GM12875 (cell line): ENCODE measurements around the gene EML4.

Experiments used
- H3K4me3 ChIP-seq: one replicate; pipeline ENCODE4 v1.5.1; 2011; ENCODE audit warnings: low read depth, low read length, control low read depth
- TF ChIP-seq, protein P1 (sequence below): IDR thresholded peaks from 2 replicates; pipeline ENCODE4 v1.5.1; 2011; ENCODE audit warnings: low read depth, mild to moderate bottlenecking, control low read depth, inconsistent platforms, low read length, moderate library complexity, borderline replicate concordance; ENCODE audit not compliant: insufficient read depth

EML4 gene

DNA sequence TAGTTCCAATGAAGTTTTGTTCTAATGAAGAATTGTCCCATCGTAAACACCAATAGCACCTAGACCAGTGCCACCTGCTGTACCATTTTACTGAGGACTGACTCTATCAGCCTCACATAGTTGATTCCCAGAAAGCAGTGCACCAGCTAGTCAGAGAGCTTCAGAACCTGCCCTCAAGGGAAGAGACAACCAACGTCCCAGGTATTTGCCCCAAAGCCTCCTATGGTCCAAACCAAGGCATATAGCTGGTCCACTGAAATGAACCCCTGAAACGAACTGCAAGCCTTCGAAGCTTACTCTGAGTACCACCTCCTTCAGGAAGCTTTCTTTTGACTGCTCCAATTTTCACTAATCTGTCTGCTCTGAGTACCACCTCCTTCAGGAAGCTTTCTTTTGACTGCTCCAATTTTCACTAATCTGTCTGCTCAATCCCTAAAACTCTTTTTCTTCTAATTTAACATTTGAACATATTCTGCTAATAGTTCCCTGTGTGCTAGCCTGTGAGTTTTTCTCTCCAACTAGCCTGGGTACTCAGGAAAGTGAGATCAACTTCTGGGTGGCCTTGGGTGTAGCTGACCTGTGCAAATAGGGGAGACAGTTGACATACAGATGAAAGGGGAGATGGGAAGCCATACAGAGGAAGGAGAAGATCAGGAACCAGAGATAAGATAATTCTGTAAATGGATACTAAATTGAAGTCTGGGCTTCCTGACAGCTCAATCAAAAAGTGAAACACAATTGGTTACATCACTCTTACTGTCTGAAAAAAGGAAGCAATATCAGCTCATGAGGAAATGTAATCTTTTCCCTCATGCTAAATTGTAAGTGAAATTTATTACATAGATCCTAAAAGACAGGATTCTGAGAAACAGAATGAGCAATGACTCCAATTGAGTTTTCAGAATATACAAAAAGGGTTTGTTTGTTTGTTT lies 33.5 kb upstream of the EML4 start:
- TF ChIP-seq, protein P1, sequence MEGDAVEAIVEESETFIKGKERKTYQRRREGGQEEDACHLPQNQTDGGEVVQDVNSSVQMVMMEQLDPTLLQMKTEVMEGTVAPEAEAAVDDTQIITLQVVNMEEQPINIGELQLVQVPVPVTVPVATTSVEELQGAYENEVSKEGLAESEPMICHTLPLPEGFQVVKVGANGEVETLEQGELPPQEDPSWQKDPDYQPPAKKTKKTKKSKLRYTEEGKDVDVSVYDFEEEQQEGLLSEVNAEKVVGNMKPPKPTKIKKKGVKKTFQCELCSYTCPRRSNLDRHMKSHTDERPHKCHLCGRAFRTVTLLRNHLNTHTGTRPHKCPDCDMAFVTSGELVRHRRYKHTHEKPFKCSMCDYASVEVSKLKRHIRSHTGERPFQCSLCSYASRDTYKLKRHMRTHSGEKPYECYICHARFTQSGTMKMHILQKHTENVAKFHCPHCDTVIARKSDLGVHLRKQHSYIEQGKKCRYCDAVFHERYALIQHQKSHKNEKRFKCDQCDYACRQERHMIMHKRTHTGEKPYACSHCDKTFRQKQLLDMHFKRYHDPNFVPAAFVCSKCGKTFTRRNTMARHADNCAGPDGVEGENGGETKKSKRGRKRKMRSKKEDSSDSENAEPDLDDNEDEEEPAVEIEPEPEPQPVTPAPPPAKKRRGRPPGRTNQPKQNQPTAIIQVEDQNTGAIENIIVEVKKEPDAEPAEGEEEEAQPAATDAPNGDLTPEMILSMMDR = no peak

DNA sequence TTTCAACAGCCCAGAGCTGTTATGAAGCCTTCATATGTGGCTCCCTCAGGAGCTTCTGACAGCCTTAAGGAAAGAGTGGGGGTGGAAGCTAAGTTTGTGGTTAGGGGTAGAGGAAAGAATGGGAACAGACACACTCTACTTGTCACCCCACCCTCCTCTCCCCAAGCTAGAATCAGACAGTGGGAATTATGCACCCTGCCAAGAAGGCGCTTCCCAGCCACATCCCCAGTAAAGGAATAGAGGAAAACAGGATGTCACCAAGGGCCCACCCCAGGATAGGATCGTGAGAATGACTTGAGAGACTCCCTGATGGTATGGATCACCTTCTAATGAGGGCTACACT lies 32.4 kb upstream of the EML4 start:
- H3K4me3 ChIP-seq = no peak overlapping the region
- TF ChIP-seq, protein P1 = no peak

More for the DNA sequence above, 33.5 kb upstream of the EML4 start:
- H3K4me3 ChIP-seq = no peak overlapping the region

DNA sequence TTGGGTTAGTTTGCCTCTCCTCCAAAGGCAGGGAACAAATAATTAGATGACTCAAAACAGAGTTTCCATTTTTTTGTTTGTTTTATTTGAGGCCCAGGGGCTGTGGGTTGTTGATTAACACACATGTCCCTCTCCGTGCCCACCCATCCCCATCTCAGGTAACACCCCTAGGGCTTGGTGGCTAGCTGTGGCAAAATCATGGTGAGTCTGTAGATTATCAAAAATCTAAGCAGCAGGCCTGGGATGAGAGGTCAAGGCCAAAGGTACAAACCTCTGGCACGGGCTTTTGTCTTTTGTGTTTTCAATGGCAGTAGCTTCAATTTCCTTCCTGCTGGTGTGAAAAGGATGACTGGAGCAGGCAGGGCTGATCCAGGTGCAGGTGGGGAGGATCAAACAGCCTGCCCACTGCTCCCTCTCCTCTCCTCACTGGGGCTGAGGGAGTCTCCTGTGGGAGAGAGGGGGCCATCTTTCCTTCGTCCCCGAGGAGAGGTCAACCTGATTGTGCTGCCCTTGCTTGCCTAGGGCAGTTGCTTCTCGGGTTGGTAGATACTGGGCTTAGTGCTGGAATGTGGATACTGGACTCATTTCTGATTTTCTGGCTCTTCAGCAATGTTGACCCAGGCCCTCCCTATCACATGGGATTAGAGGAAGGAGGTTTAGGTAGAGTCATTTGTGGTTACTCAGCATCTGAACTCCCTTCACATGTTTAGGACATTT lies 31.9 kb upstream of the EML4 start:
- no peak overlapping the region for H3K4me3 ChIP-seq
- TF ChIP-seq, protein P1 = no peak

DNA sequence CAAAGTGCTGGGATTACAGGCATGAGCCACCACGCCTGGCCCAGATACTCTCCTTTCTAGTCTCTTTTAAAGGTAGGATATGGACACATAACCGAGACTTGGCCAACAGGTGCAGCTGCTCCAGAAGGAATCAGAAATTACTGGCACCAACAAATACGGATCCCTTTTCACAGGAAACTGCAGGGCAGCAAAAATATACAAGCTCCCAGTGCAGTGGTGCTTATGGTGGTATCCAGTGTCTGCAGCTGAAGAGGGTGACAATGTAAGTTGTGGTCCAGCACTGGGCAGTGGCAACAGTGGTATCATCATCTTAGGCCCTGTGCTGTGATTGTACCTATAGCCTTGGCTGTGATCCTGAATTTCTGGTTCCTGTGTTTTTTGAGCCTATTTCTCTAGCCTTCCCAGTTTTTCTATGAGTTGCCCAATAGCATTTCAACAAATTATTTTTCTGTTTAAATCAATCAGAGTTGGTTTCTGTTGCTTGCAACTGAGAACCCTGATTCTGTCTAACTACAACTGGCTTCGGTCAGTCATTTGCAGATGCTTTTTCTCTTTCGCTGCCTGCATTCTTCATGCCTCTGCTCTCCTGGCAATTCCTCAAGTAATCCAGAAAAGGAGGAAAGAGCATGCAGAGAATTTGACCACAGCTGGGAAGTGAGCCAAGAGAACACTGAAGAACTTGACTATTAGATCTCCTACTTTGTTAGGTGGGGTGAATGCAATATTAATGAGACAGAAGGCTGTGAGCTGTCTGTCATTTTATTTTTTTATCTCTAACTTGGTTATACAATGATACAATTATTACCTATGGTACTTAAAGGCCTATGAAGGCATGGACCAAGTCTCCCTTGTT lies 30.8 kb upstream of the EML4 start:
- TF ChIP-seq, protein P1 = no peak
- H3K4me3 ChIP-seq = no peak overlapping the region

DNA sequence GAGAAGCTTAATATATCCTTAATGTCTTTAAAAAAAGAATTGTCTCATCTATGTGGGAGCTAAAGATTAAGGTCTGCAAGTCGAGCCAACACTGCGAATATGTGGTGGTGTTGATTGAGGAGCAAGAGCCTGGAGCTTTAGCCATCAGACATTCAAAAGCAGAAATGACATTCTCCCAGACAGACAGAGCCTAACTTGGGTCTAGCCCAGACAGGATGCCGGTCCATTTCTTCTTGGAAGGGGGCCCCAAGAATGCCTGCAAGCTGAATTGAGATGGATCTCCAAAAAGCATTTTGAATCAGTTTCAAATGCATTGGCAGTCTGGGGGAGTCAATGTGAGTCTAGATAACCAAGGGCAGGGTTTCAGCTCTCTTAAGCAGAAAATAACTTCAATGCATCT lies 30.1 kb upstream of the EML4 start:
- TF ChIP-seq, protein P1 = no peak
- no peak overlapping the region for H3K4me3 ChIP-seq

DNA sequence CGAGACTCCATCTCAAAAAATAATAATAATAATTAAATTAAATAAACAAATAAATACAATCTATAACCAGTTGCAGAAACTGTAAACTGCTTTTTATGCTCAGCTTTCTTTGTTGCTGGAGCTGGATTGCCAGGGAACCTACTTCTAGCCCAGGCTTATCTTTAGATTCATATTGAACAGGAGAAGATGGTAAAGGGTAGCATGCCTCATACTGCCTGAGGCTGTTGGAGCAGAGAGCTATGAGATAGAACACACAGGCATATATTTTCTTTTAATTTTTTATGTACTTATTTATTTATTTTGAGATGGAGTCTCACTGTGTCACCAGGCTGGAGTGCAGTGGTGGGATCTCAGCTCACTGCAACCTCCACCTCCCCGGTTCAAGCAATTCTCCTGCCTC lies 28.7 kb upstream of the EML4 start:
- TF ChIP-seq, protein P1 = no peak
- H3K4me3 ChIP-seq = no peak overlapping the region
